GM19372 (cell line): ENCODE data around the gene MYO15A.

Source experiments
- ATAC-seq: cut with Tn5 transposase; IDR thresholded peaks from one replicate; pipeline ENCODE4 v1.9.1; 2021; ENCODE audit warnings: mild to moderate bottlenecking, low read depth, moderate library complexity; ENCODE audit not compliant: unreplicated experiment

MYO15A gene

DNA sequence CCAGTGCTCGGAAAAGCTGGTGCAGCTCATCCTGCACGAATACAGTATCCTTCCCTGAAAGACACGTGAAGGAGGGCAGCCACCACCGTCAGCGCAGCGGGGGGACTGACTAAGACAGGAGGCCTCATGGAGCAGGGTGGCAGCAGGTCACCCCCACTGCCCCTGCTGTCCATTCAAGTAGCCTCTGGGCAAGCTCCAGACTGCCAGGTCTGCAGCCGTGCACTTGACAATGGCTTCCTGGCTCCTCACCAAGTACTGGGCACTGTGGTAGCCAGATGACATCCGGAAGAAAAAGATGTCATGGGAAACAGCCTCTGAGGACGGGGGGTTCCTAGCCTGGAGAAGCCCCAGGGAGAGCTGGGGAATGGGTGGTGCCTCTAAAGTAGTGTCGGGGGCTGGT, 7.9 kb upstream of the MYO15A start:
- ATAC-seq = no peak

DNA sequence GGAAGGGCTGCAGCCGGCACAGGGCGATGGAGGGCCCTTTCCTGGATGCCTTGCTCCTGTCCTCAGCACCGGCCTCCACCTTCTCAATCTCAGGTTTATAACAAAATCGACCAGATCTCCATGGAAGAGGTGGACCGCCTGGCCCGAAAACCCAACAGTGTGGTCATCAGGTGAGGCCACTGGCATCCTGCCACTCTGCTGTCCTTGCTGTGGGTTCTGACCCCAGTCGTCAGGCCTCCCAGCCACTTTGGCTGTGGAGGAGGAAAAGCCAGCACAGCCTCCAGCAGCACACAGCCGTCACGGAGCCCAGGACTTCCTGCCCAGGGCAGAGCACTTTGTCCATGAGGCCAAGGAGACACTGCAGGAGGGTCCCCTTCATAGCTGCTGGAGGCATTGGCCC, 6.7 kb upstream of the MYO15A start:
- no peak for ATAC-seq

DNA sequence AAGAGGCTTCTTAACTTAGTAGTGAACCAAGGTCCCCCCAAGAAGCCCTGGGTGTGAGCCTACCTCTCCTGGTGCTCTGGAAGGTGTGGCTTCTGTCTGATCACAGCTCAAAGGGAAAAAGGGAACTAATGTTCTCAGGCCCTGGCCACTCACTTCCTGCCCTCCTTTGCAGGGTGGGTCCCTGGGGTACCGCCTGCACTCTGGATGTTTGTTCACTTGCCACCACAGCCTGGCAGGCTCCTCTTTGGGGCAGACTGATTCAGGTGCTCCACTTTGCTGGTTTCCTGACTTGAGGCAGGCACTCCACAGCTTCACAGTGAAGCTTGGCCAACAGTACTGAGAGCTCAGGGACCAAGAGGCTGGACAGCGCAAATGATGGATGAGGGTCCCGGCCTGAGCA, 5.9 kb upstream of the MYO15A start:
- ATAC-seq = no peak

DNA sequence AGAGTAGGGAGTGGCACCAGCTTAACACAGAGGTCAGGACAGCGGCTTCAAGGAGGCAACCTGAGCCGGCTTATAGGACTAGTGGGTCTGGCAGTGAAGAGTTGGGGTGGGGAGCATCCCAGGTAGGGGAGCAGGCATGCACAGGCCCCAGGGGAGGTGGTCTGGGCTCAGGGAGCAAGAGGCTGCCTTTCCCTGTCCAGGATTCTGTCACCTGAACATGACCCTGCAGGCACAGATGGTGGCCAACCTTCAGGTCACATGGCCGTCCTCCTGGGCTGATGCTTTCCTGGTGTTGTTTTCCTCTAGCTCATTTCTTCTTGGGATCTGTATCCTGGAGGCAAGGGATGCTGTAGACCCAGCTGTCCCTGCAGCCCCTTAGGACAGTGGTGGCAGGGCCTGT, 3.5 kb upstream of the MYO15A start:
- no peak for ATAC-seq

DNA sequence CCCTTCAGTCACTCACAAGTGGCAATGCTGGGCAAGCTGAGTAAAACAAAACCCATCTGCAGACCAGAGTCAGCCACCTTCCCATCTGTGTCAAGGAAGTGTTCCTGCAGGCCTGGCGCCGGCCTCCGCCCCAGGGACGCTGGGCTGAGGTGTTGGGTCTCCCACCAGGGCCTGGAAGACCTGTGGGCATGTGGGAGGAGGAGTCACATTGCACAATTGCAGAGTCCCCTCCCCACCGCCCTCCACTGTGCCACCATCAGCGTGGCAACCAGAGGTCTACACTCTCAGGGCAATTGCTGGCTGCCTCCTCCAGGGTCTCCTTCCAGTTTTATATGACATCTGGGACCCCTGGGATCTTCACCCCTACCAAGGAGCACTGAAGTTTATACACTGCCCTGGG, 3.0 kb upstream of the MYO15A start:
- no peak for ATAC-seq

DNA sequence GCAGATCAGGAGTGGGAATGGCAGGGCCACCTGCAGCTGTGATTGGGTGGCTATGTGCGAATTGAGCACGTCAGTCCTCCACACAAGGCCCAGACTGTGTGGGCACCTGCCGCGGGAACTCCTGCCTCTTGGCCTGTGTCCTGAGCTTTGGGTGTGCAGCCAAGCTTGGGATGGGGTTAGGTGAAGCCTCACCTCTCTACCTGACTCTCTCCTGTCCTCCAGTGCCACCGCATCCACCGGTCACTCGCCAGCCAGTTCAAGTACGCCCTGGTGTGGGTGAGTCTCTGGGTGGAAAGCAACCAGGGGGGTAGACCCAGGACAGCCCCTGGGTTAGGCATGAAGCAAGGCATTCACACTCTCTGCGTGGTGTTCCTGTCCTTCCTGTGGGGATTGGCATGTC, 2.3 kb upstream of the MYO15A start:
- ATAC-seq = no peak

DNA sequence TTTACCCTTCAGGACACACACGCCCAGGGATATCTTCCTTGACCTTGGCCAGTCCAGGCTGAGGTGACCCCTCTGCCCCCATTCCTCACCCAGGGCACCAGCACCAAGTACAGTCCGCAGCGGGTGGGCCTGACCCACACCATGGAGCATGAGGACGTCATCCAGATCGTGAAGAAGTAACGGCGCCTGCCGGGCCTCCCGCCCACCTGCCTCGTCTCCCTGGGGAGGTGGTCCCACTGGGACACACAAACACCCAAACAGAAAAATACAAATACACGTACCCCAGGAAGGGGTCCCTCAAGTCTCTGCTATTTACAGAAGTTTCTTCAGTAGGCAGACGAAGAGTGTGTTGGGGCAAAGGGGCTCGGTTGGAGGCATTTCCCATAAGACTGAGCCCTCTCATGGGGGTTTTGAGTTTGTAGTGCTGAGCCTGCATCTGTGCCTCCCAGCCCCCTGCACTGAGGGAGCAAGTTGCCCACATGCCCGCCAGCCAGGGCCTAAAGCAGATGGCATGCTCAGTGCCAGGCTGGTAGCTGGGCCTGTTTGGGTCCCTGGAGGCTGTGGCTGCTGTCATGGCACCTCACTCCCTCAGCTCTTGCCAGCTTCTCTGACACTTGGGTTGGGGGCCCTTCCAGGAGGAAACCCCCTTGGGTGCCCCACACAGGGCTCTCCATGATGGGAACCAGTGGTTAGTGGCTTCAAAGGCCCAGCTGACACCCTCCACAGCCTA, 1.3 kb upstream of the MYO15A start:
- ATAC-seq = no peak

DNA sequence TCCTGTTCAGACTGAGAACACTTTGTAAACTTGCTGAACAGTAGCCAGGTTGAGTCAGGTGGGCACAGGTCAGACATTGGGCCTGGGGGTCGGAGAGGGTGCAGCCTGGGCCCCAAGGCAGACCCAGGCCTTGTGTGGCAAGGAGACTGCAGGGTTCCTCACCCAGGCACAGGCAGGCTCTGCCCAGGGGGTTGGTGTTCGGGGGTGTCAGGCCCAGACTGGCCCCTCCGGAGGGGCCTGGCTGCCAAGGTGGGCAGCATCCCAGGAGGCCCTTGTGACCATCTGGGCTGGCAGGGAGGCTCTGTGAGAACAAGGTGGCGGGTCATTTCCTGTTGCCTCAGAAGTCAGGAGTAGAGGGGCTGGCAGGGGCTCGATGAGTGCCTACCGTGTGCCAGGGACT, 585 bp upstream of the MYO15A start:
- no peak for ATAC-seq

DNA sequence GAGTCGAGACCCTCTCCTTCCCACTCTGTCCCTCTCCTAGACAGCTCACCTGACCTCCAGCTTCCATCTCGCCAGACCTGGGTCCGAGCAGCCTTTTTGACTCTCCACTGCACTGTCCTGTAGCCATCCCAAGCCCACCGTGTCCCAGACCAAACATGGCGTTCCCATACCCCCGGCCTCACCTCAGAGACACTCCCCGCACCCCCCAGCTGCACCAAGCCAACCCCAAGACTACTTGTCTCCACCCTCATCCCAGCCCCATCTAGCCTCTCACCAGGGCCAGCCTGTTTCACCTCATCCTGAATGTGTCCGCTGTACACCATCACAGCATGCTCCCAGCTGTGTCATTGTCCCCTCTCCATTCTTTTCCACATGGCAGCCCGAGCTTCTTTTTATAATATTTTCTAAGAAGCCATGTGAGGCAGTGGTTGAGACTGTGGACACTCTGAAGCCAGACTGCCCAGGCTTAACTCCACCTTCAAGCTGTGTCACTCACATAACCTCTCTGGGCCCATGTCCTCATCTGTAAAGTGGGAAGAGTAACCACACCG, 1.5 kb downstream of the MYO15A start:
- ATAC-seq = no peak

DNA sequence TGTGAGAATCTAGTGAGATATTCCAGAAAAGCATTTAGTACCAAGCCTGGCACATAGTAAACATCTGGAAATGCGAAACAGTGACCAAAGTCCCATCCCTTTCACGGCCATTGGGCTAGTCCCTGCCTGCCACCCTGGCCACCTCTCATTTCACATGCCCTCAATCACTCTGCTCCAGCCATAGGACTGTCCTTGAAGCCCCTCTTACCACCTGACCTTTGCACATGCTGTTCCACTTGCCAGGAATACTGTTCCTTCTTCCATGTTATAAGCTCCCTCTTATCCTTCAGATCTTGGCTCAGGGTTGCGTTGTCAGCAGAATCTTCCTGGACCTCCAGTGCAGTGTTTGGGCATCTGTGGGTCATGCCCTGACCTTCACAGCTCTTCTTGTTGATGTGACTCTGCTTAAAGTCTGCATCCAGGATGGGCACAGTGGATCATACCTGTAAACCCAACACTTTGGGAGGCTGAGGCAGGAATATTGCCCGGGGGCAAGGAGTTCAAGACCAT, 2.1 kb downstream of the MYO15A start:
- no peak for ATAC-seq

DNA sequence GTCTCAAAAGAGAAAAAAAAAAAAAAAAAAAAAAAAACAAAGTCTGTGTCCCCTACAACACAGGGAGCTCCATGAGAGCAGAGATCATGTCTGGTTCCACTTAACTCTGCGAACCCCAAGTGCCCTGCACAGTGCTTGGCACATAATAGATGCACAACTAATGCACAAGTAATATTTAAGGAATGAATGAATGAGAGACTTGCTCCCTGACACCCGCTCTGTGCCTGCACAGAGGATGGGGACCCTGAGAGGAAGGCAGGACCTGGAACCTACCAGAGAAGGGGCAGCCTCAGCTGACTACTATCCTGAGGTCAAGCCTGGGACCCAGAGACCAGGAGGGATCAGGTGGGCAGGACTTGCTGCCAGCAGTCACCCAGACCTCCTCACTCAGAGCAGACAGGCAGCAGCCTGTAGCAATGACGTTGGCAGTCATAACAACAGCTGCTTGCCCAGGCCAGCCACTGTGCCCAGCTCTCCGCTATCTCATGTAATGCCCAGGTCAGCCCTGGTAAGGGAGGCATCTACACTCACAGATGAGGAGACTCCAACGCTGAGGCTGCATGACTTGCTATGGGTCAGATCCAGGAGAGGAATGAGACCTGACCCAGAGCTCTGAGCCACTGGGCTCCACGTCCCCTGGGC, 2.9 kb downstream of the MYO15A start:
- no peak for ATAC-seq

DNA sequence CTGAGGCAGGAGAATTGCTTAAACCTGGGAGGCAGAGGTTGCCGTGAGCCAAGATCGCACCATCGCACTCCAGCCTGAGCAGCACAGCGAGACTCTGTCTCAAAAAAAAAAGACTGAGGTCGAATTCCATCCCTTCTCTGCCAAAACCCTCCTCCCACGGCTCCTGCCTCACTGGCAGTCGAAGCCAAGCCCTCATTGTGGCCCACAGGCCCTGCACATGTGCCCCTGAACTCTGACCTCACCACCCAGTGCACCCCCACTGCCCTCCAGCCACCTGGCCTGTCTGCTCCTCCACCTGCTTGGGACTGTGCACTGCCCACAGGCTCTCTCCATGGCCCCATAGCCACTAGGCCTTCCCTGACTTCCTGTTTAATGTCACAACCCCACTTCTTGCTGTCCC, 7.0 kb downstream of the MYO15A start:
- ATAC-seq = no peak

DNA sequence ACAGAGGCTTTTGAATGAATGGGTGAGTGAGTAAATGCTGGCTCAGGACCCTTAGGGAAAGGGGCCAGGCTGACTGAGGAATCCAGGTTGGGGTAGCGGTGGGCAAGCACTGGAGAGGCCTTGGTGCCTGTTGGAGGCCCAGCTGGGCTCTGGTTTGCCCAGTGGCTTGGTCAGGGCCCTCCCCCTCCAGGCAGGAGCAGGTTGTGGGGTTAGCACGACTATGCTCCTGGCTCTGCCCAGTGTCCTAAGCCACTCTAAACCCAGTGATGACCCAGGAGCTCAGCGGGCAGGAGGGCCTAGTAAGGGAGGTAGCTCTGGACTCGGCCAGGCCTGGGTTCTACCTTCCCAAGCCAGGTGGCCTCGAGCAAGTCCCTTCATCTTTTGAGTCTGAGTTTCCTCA, 7.5 kb downstream of the MYO15A start:
- ATAC-seq = no peak

DNA sequence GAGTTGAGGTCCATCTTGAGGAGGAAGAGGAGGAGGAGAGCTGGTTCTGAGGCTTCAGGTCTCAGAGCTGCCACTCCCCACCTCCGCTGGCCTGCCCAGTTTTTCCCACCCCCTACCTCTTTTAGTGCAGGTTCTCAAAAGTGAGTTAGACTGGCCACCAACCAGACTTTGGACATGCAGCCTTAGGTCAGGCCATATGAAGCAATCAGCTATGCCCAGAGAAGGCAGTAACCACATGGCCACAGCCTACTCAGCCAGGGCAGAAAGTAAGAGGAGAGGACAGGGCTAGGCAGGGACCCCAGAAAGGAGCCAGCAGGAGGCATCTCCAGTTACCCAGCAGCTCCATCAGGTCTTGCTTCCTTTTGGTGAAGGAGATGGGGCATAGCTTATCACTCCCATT, 9.0 kb downstream of the MYO15A start:
- no peak for ATAC-seq

DNA sequence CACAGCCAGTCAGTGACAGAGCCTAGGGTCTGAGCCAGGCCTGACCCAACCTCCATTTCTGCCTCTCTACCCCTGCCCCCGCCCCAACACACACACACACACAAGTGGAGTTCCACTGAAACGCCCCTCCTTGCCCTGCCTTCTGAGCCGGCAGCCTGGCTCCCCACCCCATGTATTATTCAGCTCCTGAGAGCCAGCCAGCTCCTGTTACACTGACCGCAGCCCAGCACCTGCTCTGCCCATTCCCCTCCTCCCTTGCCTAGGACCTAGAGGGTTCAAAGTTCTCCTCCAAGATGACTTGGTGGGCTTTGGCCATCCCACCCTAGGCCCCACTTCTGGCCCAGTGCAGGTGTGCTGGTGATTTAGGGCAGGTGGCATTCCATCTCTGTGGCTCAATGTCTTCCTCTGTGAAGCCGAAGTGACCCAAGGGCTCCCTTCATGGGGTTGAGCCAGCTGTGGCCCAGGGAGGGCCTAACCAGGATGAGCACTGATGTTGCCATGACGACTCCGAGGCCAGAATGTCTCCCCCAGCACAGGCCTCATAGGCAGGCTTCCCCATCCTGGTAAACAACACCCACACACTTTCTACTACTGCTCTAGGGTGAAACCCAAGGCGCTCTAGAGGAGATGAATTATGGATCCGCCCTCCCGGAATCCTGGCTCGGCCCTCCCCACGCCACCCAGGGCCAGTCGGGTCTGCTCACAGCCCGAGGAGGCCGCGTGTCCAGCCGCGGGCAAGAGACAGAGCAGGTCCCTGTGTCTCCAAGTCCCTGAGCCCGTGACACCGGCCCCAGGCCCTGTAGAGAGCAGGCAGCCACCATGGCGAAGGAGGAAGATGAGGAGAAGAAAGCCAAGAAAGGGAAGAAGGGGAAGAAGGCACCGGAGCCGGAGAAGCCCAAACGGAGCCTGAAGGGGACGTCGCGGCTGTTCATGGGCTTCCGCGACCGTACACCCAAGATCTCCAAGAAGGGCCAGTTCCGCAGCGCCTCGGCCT, 9.7 kb downstream of the MYO15A start:
- no peak for ATAC-seq

DNA sequence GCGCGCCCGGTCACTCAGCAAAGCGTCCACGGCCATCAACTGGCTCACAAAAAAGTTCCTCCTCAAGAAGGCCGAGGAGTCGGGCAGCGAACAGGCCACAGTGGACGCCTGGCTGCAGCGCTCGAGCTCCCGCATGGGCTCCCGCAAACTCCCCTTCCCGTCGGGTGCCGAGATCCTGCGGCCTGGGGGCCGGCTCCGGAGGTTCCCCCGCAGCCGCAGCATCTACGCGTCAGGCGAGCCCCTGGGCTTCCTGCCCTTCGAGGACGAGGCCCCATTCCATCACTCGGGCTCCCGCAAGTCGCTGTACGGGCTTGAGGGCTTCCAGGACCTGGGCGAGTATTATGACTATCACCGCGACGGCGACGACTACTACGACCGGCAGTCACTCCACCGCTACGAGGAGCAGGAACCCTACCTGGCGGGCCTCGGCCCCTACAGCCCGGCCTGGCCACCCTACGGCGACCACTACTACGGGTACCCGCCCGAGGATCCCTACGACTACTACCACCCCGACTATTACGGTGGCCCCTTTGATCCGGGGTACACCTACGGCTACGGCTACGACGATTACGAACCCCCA, 10.7 kb downstream of the MYO15A start:
- ATAC-seq = no peak

DNA sequence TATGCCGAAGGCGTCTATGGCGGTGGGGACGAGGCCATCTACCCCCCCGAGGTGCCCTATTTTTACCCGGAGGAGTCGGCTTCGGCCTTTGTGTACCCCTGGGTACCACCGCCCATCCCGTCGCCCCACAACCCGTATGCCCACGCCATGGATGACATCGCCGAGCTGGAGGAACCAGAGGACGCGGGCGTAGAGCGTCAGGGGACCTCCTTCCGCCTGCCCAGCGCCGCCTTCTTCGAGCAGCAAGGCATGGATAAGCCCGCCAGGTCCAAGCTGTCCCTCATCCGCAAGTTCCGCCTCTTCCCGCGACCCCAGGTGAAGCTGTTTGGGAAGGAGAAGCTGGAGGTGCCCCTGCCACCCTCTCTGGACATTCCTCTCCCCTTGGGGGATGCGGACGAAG, 11.4 kb downstream of the MYO15A start:
- no peak for ATAC-seq

DNA sequence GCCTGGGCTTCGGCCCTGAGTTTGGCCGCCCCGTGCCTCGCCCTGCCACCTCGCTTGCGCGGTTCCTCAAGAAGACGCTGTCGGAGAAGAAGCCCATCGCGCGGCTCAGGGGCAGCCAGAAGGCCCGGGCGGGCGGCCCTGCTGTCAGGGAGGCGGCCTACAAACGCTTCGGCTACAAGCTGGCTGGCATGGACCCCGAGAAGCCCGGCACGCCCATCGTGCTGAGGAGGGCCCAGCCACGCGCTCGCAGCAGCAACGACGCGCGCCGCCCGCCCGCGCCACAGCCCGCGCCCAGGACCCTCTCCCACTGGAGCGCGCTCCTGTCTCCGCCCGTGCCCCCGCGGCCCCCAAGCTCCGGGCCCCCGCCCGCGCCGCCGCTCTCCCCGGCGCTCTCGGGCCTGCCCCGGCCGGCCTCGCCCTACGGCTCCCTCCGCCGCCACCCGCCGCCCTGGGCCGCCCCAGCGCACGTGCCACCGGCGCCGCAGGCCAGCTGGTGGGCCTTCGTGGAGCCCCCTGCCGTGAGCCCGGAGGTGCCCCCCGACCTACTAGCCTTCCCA, 12.0 kb downstream of the MYO15A start:
- ATAC-seq = no peak

DNA sequence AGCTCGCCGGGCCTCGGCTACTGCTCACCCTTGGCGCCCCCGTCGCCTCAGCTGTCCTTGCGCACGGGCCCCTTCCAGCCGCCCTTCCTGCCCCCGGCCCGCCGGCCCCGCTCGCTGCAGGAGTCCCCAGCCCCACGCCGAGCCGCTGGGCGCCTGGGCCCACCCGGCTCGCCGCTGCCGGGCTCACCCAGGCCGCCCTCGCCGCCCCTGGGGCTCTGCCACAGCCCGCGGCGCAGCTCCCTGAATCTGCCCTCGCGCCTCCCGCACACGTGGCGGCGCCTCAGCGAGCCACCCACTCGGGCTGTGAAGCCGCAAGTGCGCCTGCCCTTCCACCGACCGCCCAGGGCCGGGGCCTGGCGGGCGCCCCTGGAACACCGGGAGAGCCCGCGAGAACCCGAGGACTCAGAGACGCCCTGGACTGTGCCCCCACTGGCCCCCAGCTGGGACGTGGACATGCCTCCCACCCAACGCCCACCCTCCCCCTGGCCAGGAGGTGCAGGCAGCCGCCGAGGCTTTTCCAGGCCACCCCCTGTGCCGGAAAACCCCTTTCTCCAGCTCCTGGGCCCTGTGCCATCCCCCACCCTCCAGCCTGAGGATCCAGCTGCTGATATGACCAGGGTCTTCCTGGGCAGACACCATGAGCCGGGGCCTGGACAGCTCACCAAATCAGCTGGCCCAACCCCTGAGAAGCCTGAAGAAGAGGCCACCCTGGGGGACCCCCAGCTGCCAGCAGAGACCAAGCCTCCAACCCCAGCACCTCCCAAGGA, 12.8 kb downstream of the MYO15A start:
- ATAC-seq = no peak
